Activated CD8-positive, alpha-beta memory T cell treated with anti-CD3 and anti-CD28 coated beads, Interleukin-2, amount 50 U/mL, for 24 hours (primary cell): Measurements from ENCODE around the gene HYI.
A peak's percentile ranks its signal among the peaks of the same experiment; 100 is the strongest.
"Not testable (repeated sequence)": the region's sequence is repeated elsewhere in the genome, so short reads cannot be mapped to it uniquely, and the experiment has no call there.

Experiments used
- DNase-seq: peaks from one replicate; pipeline ENCODE4 v3.0.0-alpha.2; 2020; ENCODE audit errors: extremely low read depth

The HYI gene

DNA sequence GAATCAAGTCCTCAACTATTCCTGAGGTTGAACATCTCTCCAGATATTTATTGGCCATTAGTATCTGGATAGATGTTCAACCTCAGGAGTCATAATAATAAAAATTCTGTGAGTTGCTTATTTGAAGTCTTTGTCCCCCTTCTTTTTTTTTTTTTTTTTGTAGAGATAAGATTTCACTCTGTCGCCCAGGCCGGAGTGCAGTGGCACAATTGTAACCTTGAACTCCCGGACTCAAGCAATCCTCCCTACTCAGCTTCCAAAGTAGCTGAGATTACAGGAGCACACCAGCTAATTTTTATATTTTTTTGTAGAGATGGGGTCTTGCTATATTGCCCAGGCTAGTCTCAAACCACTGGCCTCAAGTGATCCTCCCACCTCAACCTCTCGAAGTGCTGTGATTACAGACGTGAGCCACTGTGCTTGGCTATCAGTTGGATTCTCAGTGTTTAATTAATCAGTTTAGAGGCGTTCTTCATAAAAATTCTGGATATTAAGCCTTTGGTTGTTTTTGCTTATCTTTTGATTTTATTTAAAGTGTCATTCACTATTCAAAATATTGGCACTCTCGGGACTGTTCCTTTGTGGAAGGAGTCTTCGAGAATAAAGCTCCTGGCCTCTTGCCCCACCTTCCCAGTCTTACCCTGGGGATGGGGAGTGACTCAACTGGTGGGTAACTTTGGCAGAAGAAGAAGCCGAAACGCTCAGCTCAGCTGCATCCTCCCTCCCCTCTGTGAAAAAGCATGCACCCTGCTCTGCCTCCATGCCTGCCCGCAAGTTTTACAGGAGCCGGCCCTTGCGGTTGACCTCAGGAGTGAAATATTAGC is 11.2 kb upstream of the HYI start:
- DNase-seq = no peak

DNA sequence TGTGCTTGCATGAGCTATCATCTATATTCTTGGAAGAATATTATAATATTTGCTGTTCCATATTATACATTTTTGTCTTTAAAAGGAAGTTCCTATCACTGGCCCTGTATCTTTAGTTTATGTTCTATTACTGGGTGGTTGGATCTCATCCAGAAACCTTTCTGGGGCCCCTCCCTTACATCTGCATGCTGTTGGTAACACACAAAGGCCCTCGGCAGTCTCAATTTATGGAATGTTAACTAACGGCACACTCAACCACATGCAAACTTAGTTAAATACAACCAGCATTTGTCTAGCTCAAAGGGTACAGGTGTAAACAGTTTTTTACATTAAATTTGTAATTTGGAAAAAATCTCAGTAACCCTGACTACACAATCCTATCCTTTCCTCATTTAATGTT is 9.7 kb upstream of the HYI start:
- DNase-seq = no peak

- no peak for DNase-seq
These were observed 7.4 kb upstream of the HYI start for GRCh38 chr1:43460988-43461693.

- not testable (repeated sequence) for DNase-seq
These were observed 4.6 kb upstream of the HYI start for GRCh38 chr1:43458379-43458778.

DNA sequence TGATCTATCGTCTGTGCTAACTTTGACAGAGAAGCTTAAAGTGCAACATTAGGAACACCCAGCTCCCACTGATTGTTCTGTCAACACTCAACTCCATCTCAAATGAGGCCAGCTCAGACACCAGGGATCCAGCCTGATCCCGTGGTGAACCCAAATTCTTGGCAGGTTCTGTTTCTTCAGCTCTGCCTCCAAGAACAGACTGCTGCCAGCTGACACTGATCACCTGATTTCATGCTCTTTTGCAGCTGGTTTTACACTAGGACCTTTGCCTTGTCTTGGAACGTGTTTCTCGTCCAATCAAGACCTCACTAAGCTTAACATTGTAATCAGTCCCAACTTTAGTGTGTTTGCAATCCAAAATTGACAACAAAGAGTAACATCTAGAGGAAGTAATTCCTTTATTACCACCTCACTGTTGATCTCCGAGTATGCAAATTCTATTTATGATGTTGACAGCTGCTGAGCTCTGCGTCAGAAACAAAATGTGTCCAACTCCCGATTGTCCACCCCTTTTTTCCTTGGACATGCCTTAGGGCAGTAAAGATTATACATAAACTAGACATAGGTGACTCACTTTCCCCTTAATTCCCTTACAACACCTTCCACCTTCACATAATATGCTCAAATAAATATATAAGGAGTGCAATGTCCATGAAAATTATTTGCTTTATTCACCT is 1.6 kb upstream of the HYI start:
- DNase-seq = no peak

DNA sequence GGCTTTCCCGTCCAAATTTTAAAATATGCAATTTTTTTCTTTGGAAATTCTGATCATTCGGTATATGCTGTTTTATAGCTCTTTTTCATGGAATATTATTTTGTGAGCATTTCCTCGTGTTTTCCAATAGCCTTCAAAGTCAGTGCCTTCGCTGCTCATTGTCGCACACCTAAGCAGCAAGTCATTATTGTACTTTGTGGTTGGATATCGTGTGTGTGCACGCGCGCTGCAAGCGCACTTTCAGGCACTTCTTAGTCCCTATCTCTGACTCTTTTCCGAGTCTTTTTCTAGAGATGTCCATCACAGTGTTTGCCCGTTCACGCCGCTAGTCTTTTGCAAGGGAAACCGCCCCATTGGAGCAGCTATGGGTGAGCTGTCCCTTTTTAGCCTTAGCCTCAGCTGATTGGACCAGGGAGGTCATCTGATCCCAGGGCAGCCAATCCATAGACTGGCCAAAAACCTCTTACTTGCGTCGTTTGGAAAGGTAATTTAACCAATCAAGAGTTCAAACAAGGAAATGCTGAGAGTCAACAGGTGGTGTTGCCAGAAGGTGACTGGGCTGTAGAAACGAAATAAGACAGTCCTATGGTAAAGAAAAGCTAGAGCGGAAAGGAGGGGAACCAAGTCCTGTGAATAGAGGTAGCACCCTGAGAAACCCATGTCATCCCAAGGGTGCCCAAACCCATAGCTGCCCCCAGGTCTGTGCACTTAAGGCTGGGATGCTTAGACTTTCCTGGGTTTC is 710 bp upstream of the HYI start:
- peak; percentile 26 for DNase-seq

- DNase-seq = no peak
These were observed 816 bp downstream of the HYI start for GRCh38 chr1:43452789-43453441.

- DNase-seq = no peak
These were observed 1.8 kb downstream of the HYI start for GRCh38 chr1:43451701-43452532.

- DNase-seq = no peak
These were observed 2.6 kb downstream of the HYI start for GRCh38 chr1:43451157-43451591.

DNA sequence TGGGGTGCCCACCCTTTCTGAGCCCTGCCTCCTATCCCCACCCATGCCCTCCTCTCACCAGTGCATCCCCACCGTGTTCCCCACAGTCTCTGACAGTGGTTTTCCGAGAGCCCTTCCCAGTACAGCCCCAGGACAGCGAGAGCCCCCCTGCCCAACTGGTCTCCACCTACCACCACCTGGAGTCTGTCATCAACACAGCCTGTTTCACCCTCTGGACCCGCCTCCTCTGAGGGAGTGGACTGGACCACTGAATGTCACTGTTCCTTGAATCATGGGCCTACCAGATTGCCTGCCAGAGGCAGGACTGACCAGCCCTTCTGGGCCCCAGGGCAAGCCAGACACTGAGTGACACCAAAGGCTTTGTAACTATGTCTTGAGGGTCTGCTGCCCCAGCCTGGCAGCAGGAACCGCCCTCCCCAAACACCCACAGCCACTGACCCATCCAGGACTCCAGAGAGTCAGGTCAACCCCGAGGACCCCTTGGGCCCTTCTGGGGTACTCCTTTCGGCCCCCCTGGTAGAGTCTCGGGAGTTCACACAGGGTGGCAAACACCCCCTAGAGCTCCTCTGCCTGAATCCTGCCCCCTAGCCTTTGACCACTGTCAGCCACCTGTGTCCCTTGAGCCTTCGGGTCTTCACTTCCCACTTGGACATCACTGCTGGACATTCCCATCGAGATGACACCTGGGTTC is 3.3 kb downstream of the HYI start:
- DNase-seq = no peak

DNA sequence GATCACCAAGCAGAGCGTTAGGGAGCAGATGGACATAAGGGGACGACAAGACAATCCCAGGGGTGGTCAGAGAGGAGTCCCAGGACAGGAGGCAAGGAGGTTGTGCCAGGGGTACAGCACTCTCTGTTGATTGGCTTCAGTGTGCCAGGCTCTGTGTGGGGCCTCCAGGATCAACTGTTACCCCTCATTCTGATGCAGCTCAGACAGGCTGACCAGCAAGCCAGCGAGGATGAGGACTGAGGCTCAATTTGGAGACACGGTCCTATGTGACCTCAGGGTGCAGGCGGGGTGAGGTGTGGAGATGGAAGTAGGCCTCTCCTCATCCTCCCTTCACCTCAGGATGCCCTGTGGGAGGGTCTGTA is 4.0 kb downstream of the HYI start:
- no peak for DNase-seq

GRCh38 chr1:43448955-43449707 is 4.6 kb downstream of the HYI start:
- DNase-seq = no peak

DNA sequence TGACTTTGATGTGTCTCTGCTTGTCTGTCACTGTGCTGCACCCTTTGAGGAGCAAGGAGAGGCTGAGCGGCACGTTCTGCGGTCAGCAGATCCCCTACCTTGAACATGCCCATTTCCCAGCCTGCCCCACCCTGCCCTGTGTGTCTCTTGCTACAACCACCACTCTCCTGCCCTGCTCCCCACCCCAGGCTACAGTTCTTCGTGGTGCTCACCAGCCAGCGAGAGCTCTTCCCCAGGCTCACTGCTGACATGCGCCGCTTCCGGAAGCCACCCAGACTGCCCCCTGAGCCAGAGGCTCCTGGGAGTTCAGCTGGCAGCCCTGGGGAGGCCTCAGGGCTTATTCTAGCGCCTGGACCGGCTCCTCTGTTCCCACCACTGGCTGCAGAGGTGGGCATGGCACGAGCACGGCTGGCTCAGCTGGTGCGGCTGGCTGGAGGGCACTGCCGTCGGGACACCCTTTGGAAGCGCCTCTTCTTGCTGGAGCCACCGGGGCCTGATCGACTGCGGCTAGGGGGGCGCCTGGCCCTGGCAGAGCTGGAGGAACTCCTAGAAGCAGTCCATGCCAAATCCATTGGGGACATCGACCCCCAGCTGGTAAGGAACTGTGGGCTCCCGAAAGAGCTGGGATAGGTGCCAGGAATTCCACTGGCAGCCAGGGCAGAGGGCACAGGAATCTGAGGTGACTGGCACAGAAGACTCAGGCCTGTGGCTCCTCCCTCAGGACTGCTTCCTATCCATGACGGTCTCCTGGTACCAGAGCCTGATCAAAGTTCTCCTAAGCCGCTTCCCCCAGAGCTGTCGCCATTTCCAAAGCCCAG is 5.6 kb downstream of the HYI start:
- DNase-seq = no peak

- DNase-seq = no peak
These were observed 6.6 kb downstream of the HYI start for GRCh38 chr1:43446881-43447835.

DNA sequence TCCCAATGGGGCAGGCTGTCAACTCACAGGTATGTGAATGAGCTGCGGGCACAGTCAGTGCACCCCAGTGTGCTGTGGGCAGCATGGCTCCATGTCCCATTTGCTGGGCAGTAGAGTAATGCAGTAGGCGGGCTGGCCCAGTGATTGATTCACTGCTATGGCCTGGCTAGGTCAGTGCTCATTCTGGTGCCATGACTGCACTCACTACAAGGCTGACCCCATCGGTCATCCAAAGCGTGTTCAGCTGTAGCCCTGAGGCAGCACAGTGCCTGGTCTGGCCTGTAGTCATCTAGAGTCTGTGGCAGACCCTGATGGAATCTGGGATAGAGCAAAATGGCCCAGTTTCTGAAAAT is 7.4 kb downstream of the HYI start:
- DNase-seq = no peak

GRCh38 chr1:43445606-43446387 is 7.9 kb downstream of the HYI start:
- DNase-seq = no peak

GRCh38 chr1:43444836-43445235 is 8.9 kb downstream of the HYI start:
- DNase-seq = no peak
